Tibial artery (tissue), 4 donors: ENCODE measurements around the gene HDAC10.
"Not testable (repeated sequence)": the region's sequence is repeated elsewhere in the genome, so short reads cannot be mapped to it uniquely, and the experiment has no call there.

Experiments
- DNase-seq, 2 donors: peaks; one replicate each; pipeline ENCODE4 v3.0.0-alpha.2; 2019
- H3K27ac ChIP-seq, 2 donors: fragments of 200-600 bp; sonication (generic) in 1 of 2; 1 replicate in 1 of 2; 2 replicates in 1 of 2; pipeline ENCODE4 v1.5.1; 2018 to 2019; ENCODE audit warnings: mild to moderate bottlenecking in 1 of 2
- H3K27me3 ChIP-seq, 2 donors: fragments of 200-600 bp; sonication (generic) in 1 of 2; one replicate each; pipeline versions ENCODE4 v1.5.1 to v1.6.0; 2016 to 2019
- H3K36me3 ChIP-seq, 3 donors: fragments of 200-600 bp; sonication (generic) in 2 of 3; one replicate each; pipeline ENCODE4 v1.5.1; 2016 to 2019; ENCODE audit warnings: mild to moderate bottlenecking in 2 of 3
- H3K4me1 ChIP-seq, 4 donors: fragments of 200-600 bp; sonication (generic) in 2 of 4; 1 replicate in 3 of 4; 2 replicates in 1 of 4; pipeline ENCODE4 v1.5.1; 2016 to 2019
- H3K4me3 ChIP-seq, 2 donors: fragments of 200-600 bp; sonication (generic) in 1 of 2; 1 replicate in 1 of 2; 2 replicates in 1 of 2; pipeline ENCODE4 v1.5.1; 2018 to 2019; ENCODE audit warnings: mild to moderate bottlenecking in 2 of 2
- H3K9me3 ChIP-seq, 3 donors: fragments of 200-600 bp; sonication (generic) in 1 of 3; one replicate each; pipeline ENCODE4 v1.5.1; 2016 to 2019
- intact Hi-C: fragments of 100-400 bp; cut with DNase I; formaldehyde crosslinking; loops from one replicate; pipeline ENCODE4 v1.15.0; 2023; ENCODE audit warnings: low total_unique reads
- TF ChIP-seq, protein P1 (sequence below), 2 experiments: fragments of 200-600 bp in 1 of 2; fragments of 450-650 bp in 1 of 2; IDR thresholded peaks; one replicate each; pipeline ENCODE4 v1.5.1; 2017 to 2019; ENCODE audit warnings: antibody characterized with exemption in 2 of 2, mild to moderate bottlenecking in 1 of 2, moderate library complexity in 1 of 2

The HDAC10 gene

DNA sequence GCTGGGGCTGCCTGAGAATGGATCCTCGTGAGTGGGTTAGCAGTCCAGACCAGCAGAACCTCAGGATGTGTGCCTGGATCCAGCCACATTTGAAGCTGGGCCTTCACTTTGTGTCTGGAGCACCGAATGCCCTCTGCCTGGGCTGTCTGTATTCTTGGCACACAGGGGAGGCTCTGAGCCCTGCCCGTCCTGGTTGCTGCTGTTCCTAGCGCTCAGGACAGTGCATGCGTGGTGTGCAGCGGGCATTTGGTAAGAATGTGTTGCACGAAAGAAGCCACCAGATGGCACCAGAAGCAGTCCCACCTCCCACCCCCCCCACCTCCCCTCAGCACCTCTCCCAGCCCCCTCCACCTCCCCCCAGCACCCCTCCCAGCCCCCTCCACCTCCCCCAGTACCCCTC is 23.2 kb upstream of the HDAC10 start:
- peaks cover 39 to 51% (median 46%) of the 10 kb centered on the region in 3 donors for H3K36me3 ChIP-seq
- H3K27ac ChIP-seq = no peak overlapping the region

DNA sequence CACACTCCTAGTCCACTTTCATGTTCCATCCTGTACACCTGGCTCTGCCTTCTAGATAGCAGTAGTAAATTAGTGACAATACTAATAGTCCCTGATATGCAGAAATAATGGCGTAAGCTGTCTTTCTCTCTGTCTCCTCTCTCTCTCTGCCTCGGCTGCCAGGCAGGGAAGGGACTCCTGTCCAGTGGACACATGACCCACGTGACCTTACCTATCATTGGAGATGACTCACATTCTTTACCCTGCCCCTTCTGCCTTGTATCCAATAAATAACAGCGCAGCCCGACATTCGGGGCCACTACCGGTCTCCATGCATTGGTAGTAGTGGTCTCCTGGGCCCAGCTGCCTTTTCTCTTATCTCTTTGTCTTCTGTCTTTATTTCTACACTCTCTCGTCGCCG is 22.7 kb upstream of the HDAC10 start:
- intact Hi-C loops, DNase-seq, H3K27ac ChIP-seq, H3K9me3 ChIP-seq, H3K4me3 ChIP-seq: not testable (repeated sequence)
- Histone ChIP-seq H3K36me3 (peaks cover 34 to 45% (median 41%) of the 10 kb centered on the region in 3 donors), H3K4me1 (peaks cover 0 to 34% (median 29%) of the 10 kb centered on the region in 4 donors), H3K27me3 (peaks cover 4 to 17% of the 10 kb centered on the region in 2 donors)

More for the DNA sequence above, 23.2 kb upstream of the HDAC10 start:
- Histone ChIP-seq H3K9me3 (no peaks in the 10 kb centered on the region), H3K4me3 (no peak overlapping the region), H3K4me1 (peaks cover 0 to 28% (median 26%) of the 10 kb centered on the region in 4 donors), H3K27me3 (peaks cover 4 to 17% of the 10 kb centered on the region in 2 donors)
- no peak for DNase-seq
- intact Hi-C loops = no loop called here
- TF ChIP-seq, protein P1, sequence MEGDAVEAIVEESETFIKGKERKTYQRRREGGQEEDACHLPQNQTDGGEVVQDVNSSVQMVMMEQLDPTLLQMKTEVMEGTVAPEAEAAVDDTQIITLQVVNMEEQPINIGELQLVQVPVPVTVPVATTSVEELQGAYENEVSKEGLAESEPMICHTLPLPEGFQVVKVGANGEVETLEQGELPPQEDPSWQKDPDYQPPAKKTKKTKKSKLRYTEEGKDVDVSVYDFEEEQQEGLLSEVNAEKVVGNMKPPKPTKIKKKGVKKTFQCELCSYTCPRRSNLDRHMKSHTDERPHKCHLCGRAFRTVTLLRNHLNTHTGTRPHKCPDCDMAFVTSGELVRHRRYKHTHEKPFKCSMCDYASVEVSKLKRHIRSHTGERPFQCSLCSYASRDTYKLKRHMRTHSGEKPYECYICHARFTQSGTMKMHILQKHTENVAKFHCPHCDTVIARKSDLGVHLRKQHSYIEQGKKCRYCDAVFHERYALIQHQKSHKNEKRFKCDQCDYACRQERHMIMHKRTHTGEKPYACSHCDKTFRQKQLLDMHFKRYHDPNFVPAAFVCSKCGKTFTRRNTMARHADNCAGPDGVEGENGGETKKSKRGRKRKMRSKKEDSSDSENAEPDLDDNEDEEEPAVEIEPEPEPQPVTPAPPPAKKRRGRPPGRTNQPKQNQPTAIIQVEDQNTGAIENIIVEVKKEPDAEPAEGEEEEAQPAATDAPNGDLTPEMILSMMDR (IDR thresholded peaks at IDR 0.05) = peak in 1 of 2 experiments; percentile 27

DNA sequence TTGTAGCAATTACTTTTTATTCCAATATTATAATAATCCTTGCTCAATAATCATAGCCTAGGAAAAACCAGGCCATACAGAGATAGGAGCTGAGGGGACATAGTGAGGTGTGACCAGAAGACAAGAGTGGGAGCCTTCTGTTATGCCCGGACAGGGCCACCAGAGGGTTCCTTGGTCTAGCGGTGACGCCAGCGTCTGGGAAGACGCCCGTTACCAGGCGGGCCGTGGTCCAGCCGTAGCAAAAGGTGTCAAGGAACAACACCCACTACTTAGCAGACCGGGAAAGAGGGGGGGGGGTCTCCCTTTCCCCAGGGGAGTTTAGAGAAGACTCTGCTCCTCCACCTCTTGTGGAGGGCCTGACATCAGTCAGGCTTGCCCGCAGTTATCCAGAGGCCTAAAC is 22.3 kb upstream of the HDAC10 start:
- Histone ChIP-seq H3K27me3 (peaks cover 4 to 17% of the 10 kb centered on the region in 2 donors), H3K36me3 (peaks cover 30 to 41% (median 36%) of the 10 kb centered on the region in 3 donors), H3K4me1 (peaks cover 0 to 38% (median 31%) of the 10 kb centered on the region in 4 donors)
- H3K27ac ChIP-seq, intact Hi-C loops, H3K9me3 ChIP-seq, H3K4me3 ChIP-seq, DNase-seq: not testable (repeated sequence)

DNA sequence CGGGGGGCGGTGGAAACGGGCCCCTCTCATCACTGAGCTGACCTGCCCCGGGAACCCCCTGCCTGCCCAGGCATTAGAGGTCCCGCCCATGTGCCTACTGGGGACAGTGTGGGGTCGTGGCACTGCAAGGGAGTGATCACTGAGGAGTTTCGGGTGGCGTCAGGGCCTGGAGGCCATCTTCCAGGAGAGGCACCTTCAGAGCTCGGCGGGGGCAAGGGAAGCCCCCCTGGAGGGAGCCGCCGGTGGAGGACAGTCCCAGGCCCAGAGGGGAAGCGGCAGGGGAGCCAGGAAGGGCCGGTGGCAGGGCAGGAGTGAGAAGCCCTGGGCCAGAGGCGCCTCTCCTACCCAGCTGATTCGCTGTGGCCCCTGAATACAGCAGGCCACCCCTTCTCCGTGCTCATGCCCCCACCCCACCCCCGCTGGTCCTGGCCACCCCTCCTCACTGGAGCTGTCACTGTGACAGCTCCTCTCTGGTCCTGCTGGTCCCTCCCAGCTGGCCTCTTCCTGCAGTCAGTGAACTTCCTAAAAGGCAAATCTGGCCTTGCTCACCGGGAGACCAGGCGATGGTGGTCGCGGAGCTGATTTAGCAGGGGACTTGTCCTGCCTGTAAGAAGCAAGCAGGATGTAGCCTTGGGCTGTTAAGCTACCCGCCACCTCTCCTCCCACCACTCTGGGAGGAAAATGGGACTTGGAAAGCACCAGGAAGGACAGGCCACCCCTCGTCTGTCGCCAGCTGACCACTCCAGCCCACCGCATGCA is 21.2 kb upstream of the HDAC10 start:
- TF ChIP-seq, protein P1 (IDR thresholded peaks at IDR 0.05) = no peak
- no peak for DNase-seq
- no peak overlapping the region for H3K27ac ChIP-seq
- no peaks in the 10 kb centered on the region for H3K9me3 ChIP-seq
- peaks cover 4 to 17% of the 10 kb centered on the region in 2 donors for H3K27me3 ChIP-seq
- peak overlapping the region in 1 of 2 donors; percentile 54 for H3K4me3 ChIP-seq
- intact Hi-C loops = no loop called here
- H3K4me1 ChIP-seq = peaks cover 0 to 49% (median 42%) of the 10 kb centered on the region in 4 donors
- H3K36me3 ChIP-seq = peaks cover 18 to 30% (median 25%) of the 10 kb centered on the region in 3 donors

DNA sequence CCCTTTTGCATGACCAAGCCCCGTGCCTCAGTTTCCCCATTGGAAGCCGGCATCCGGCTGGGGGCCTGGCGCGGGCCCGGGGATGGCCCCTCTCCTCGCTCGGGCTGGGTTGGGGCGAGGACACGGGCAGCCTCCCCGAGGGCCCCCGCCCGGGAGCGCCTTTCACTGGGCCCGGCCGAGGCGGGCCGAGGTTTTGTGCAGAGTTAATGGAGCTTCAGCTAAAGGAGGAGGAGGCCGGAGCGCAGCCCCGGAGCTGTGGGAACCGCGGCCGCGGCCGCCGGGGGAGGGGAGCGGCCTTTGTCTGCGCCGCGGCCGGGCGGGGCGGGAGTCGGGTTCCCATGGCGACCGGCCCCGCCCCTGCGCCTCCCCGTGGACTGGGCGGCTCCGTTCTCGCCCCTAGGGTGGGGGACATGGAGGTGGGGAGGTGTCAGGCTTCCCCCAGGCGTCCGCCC is 20.5 kb upstream of the HDAC10 start:
- peaks cover 12 to 23% (median 18%) of the 10 kb centered on the region in 3 donors for H3K36me3 ChIP-seq
- H3K4me1 ChIP-seq = peaks cover 0 to 54% (median 47%) of the 10 kb centered on the region in 4 donors
- DNase-seq = no peak
- no peaks in the 10 kb centered on the region for H3K9me3 ChIP-seq
- H3K27me3 ChIP-seq = peaks cover 4 to 18% of the 10 kb centered on the region in 2 donors
- intact Hi-C loops = no loop called here
- H3K27ac ChIP-seq = no peak overlapping the region
- TF ChIP-seq, protein P1 (IDR thresholded peaks at IDR 0.05) = no peak
- peak overlapping the region; percentile 49 to 54 for H3K4me3 ChIP-seq

DNA sequence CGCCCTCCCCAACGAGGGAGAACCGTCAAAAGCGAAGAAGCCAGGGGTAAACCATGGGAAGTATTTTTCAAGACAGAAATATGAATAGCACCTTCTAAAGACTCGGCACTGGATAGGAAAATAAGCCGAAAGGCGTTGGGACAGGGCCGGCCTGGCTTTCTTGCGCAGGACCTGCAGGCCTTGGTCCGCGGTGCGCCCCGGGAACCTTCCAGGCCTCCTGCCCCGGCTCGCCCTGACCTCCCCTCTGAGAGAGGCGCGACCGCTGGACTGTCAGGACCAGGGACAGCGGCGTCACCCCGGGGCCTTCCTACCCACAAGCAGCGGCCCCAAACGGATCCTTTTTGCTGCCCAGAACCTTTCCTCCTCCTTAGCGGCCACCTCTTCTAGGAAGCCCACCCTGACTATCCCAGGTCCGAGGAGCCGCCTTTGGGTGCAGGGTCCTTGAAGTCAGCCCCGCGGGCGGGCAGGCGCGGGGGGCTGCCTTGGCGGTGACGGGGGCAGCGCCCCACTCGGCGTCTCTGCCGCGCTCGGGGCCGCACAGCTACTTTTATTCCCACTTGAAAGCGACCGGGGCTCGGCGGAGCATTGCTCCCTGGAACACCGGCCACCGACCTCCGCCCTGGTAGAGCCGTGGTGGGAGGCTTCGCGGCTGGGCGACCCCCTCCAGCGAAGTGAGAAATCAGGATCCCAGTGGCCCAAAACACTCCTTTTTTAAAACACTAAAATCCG is 19.8 kb upstream of the HDAC10 start:
- Histone ChIP-seq H3K4me1 (peaks cover 0 to 54% (median 47%) of the 10 kb centered on the region in 4 donors), H3K27me3 (peaks cover 4 to 21% of the 10 kb centered on the region in 2 donors), H3K27ac (no peak overlapping the region), H3K36me3 (peaks cover 11 to 16% (median 11%) of the 10 kb centered on the region in 3 donors), H3K4me3 (peak overlapping the region; percentile 49 to 54), H3K9me3 (no peaks in the 10 kb centered on the region)
- DNase-seq = peak; percentile 73 to 80
- intact Hi-C loops = no loop called here
- TF ChIP-seq, protein P1 (IDR thresholded peaks at IDR 0.05) = no peak
